ENCODE data around the gene ADAMTS12. TPM values are rescaled to one million over a fixed set of nuclear protein-coding genes. Genes with fewer than 3 reads are reported as not detected.
"Not testable (repeated sequence)": the region's sequence is repeated elsewhere in the genome, so short reads cannot be mapped to it uniquely, and the experiment has no call there.

Gene ADAMTS12
- total RNA-seq, 1 experiment from 2014 or later, result 6.2 TPM

- Histone ChIP-seq H4K5ac (ENCODE audit: insufficient read length, low read depth, low read length) (no peak overlapping the region), H3K79me2 (ENCODE audit: insufficient read depth, low read length) (no peaks in the 10 kb centered on the region), H2BK120ac (ENCODE audit: low read depth, low read length, poor library complexity, severe bottlenecking) (no peak overlapping the region), H3K9ac (ENCODE audit: extremely low read depth, insufficient read length, low read length) (no peak overlapping the region), H3K23ac (ENCODE audit: insufficient read length, low read depth, low read length) (no peak overlapping the region), H2AK5ac (ENCODE audit: insufficient read length, low read length) (no peak overlapping the region), H3K9me3 (ENCODE audit: control insufficient read depth, low read depth, low read length) (no peaks in the 10 kb centered on the region), H3K4me2 (ENCODE audit: insufficient read depth, insufficient read length, low read length) (no peak overlapping the region), H3K14ac (ENCODE audit: insufficient read depth, low read length) (no peak overlapping the region), H3K18ac (ENCODE audit: insufficient read length, low read depth, low read length) (no peak overlapping the region), H3K4ac (ENCODE audit: low read depth, low read length) (no peak overlapping the region), H3K79me1 (ENCODE audit: insufficient read depth, low read depth, low read length, poor library complexity, severe bottlenecking) (no peaks in the 10 kb centered on the region), H3K27me3 (ENCODE audit: insufficient read depth, low read length) (no peaks in the 10 kb centered on the region), H2AFZ (ENCODE audit: low read length) (no peak overlapping the region), H3K4me1 (ENCODE audit: insufficient read depth, low read length) (no peaks in the 10 kb centered on the region), H2BK15ac (ENCODE audit: low read depth, low read length) (no peak overlapping the region), H2BK5ac (ENCODE audit: insufficient read length, low read length) (no peak overlapping the region), H2BK12ac (ENCODE audit: insufficient read length, low read depth, low read length) (no peak overlapping the region), H4K8ac (replicated peaks; ENCODE audit: insufficient read length, low read depth, low read length) (no peak overlapping the region), H4K20me1 (ENCODE audit: control insufficient read depth, insufficient read depth, insufficient read length) (no peaks in the 10 kb centered on the region), H3K27ac (ENCODE audit: insufficient read length, low read depth, low read length) (no peak overlapping the region), H3K23me2 (ENCODE audit: insufficient read length, low read depth, low read length, poor library complexity, severe bottlenecking) (no peaks in the 10 kb centered on the region), H3T11ph (ENCODE audit: low read length) (no peak overlapping the region), H2BK20ac (ENCODE audit: low read depth, low read length, poor library complexity, severe bottlenecking) (no peak overlapping the region), H4K91ac (ENCODE audit: insufficient read length, low read depth, low read length) (no peak overlapping the region), H3K56ac (ENCODE audit: insufficient read length, low read depth, low read length) (no peak overlapping the region)
- Mint-ChIP-seq H3K4me3 (no peak overlapping the region), H3K9me3 (peaks cover 11 to 24% of the 10 kb centered on the region in 2 experiments), H3K27ac (no peak overlapping the region), H3K36me3 (ENCODE audit: insufficient read depth in 1 of 3, low read depth in 3 of 3) (peaks cover 3 to 10% (median 9%) of the 10 kb centered on the region in 3 experiments; a peak in 6 of 7 replicates), H3K27me3 (ENCODE audit: low read depth) (peaks cover 3% of the 10 kb centered on the region), H3K4me1 (peaks cover 9% of the 10 kb centered on the region in 2 experiments)
- TF ChIP-seq CTCF (conservative IDR thresholded peaks at IDR 0.05), result no peak
- WGBS (ENCODE audit: extremely low coverage, insufficient read length, low lambda C conversion rate), result no CpG with 5 or more reads among the region's 2 CpGs
- DNase-seq, result no peak
Measured at GRCh38 chr5:33516421-33516820, 375.4 kb downstream of the ADAMTS12 start.

GRCh38 chr5:33515366-33515765 is 376.4 kb downstream of the ADAMTS12 start:
- H3K4me3 Mint-ChIP-seq, result not testable (repeated sequence)

More at GRCh38 chr5:33515366-33515765, 376.4 kb downstream of the ADAMTS12 start:
- H2BK12ac ChIP-seq (ENCODE audit: insufficient read length, low read depth, low read length); H3K23ac ChIP-seq (ENCODE audit: insufficient read length, low read depth, low read length); H4K91ac ChIP-seq (ENCODE audit: insufficient read length, low read depth, low read length); H2AFZ ChIP-seq (ENCODE audit: low read length); H3K27me3 ChIP-seq (ENCODE audit: insufficient read depth, low read length); H4K8ac ChIP-seq (replicated peaks; ENCODE audit: insufficient read length, low read depth, low read length); H3K4ac ChIP-seq (ENCODE audit: low read depth, low read length); H3K79me1 ChIP-seq (ENCODE audit: insufficient read depth, low read depth, low read length, poor library complexity, severe bottlenecking); H2BK120ac ChIP-seq (ENCODE audit: low read depth, low read length, poor library complexity, severe bottlenecking); H3K27me3 Mint-ChIP-seq (ENCODE audit: low read depth); H3K23me2 ChIP-seq (ENCODE audit: insufficient read length, low read depth, low read length, poor library complexity, severe bottlenecking); H3K4me2 ChIP-seq (ENCODE audit: insufficient read depth, insufficient read length, low read length); H2AK5ac ChIP-seq (ENCODE audit: insufficient read length, low read length); H4K20me1 ChIP-seq (ENCODE audit: control insufficient read depth, insufficient read depth, insufficient read length); H3K4me1 ChIP-seq (ENCODE audit: insufficient read depth, low read length); H3K56ac ChIP-seq (ENCODE audit: insufficient read length, low read depth, low read length); H2BK5ac ChIP-seq (ENCODE audit: insufficient read length, low read length); H2BK15ac ChIP-seq (ENCODE audit: low read depth, low read length); H3K14ac ChIP-seq (ENCODE audit: insufficient read depth, low read length); H3K9ac ChIP-seq (ENCODE audit: extremely low read depth, insufficient read length, low read length); H3T11ph ChIP-seq (ENCODE audit: low read length); H3K4me1 Mint-ChIP-seq; H3K27ac ChIP-seq (ENCODE audit: insufficient read length, low read depth, low read length); H3K18ac ChIP-seq (ENCODE audit: insufficient read length, low read depth, low read length); H3K79me2 ChIP-seq (ENCODE audit: insufficient read depth, low read length); H2BK20ac ChIP-seq (ENCODE audit: low read depth, low read length, poor library complexity, severe bottlenecking); H4K5ac ChIP-seq (ENCODE audit: insufficient read length, low read depth, low read length); DNase-seq; H3K9me3 ChIP-seq (ENCODE audit: control insufficient read depth, low read depth, low read length); H3K27ac Mint-ChIP-seq: not testable (repeated sequence)
- H3K36me3 Mint-ChIP-seq (ENCODE audit: insufficient read depth in 1 of 3, low read depth in 3 of 3), result peaks cover 3 to 10% (median 9%) of the 10 kb centered on the region in 3 experiments; a peak in 6 of 7 replicates
- WGBS (ENCODE audit: extremely low coverage, insufficient read length, low lambda C conversion rate), result no CpG with 5 or more reads among the region's 32 CpGs
- H3K9me3 Mint-ChIP-seq, result peaks cover 11 to 23% of the 10 kb centered on the region in 2 experiments

All from H9 (cell line).